Heart left ventricle (tissue), 16 donors: ENCODE measurements around the gene CNTD1. TPM values are rescaled to one million over a fixed set of nuclear protein-coding genes. Genes with fewer than 3 reads are reported as not detected.
A peak's percentile ranks its signal among the peaks of the same experiment; 100 is the strongest.

Source experiments
- ATAC-seq, 4 donors: fragments of 200-7000 bp; cut with Tn5 transposase; one replicate each; pipeline ENCODE4 v1.9.1; 2020 to 2022; ENCODE audit warnings: moderate library complexity in 4 of 4, mild to moderate bottlenecking in 3 of 4, moderate number of reproducible peaks in 1 of 4
- DNase-seq, 5 donors: peaks; one replicate each; pipeline ENCODE4 v3.0.0-alpha.2; 2020
- H3K27ac ChIP-seq, 12 donors: fragments of 200-600 bp; sonication (generic) in 4 of 12; one replicate each; pipeline versions ENCODE4 v1.5.0 to v1.8.0; 2016 to 2022; ENCODE audit warnings: mild to moderate bottlenecking in 2 of 12
- H3K27me3 ChIP-seq, 9 donors: fragments of 200-600 bp; sonication (generic) in 2 of 9; one replicate each; pipeline versions ENCODE4 v1.5.1 to v1.8.0; 2016 to 2022; ENCODE audit warnings: mild to moderate bottlenecking in 3 of 9
- H3K36me3 ChIP-seq, 9 donors: fragments of 200-600 bp; sonication (generic) in 2 of 9; one replicate each; pipeline versions ENCODE4 v1.5.0 to v1.8.0; 2018 to 2022; ENCODE audit warnings: mild to moderate bottlenecking in 2 of 9
- H3K4me1 ChIP-seq, 12 donors: fragments of 200-600 bp; sonication (generic) in 4 of 12; one replicate each; pipeline versions ENCODE4 v1.5.0 to v1.8.0; 2016 to 2022; ENCODE audit warnings: mild to moderate bottlenecking in 3 of 12
- H3K4me3 ChIP-seq, 12 donors: fragments of 200-600 bp; sonication (generic) in 4 of 12; one replicate each; pipeline versions ENCODE4 v1.5.0 to v1.8.0; 2017 to 2022; ENCODE audit warnings: mild to moderate bottlenecking in 9 of 12, moderate library complexity in 4 of 12
- H3K9me3 ChIP-seq, 12 donors: fragments of 200-600 bp; sonication (generic) in 4 of 12; one replicate each; pipeline versions ENCODE4 v1.5.0 to v1.8.0; 2016 to 2022; ENCODE audit warnings: mild to moderate bottlenecking in 1 of 12
- POLR2A ChIP-seq, 2 donors: fragments of 450-650 bp; IDR thresholded peaks; one replicate each; pipeline ENCODE4 v1.6.1; 2017; ENCODE audit warnings: antibody characterized with exemption in 2 of 2, mild to moderate bottlenecking in 2 of 2, moderate library complexity in 2 of 2
- WGBS, 4 donors: extraction: QIAGEN DNeasy Blood & Tissue Kit in 2 of 4; methylation state at CpG; one replicate each; pipeline versions ENCODE4 v1.1.5 to v1.1.7; 2013 to 2018; 5-methylcytosine and 5-hydroxymethylcytosine counted together
- intact Hi-C, 10 donors: fragments of 100-400 bp; cut with DNase I; formaldehyde crosslinking; loops; one replicate each; pipeline versions ENCODE4 v1.11.1 to v1.14.2; 2022
- polyA plus RNA-seq, 2 donors: library from polyadenylated mRNA; stranded (reverse); fragments of 200-250 nt; gene quantifications; one replicate each; pipeline ENCODE4 v1.2.3, GENCODE V29; 2013
- total RNA-seq, 9 donors: library from RNA; depleted of rRNA in 2 of 9; stranded (reverse); fragments of >200 nt in 2 of 9; fragmentation: NEBNext Ultra II Directional in 3 of 9; extraction: Animal tissue kit (Norgen Biotek cat#: 25700) in 3 of 9; gene quantifications; one replicate each; pipeline versions ENCODE4 v1.1.0 to v1.2.4, GENCODE V29; 2016 to 2023
- TF ChIP-seq, protein P1 (sequence below), 12 donors: fragments of 200-600 bp; sonication (generic) in 4 of 12; IDR thresholded peaks; one replicate each; pipeline versions ENCODE4 v1.5.0 to v1.8.0; 2018 to 2022; ENCODE audit warnings: antibody characterized with exemption in 12 of 12, mild to moderate bottlenecking in 5 of 12
- donor health status: ischemic (EF 13 %, LVEDD 7.1; RV severe dilation, severe dysfunction).
- donor health status: healthy with polysubstance abuse.
- donor health status: DM: no; HTN: yes; CAD: no.
- donor health status: DM: no; HTN: no; CAD: no.
- donor health status: ischemic (EF 25% LVEDD 6.9; RV normal size, moderate dysfunction).
- donor health status: ischemic (EF 25% LVEDD 5.7; RV mildly dilated, moderate dysfunction).
- donor health status: healthy.
- donor health status: DM: yes; HTN: yes; CAD: no.
- donor health status: ischemic (EF 35%, LVEDD 5.7; RV mildly dilated, moderate dysfunction).
- donor health status: nonischemic (EF 11% LVEDD 7.7; RV severe dilation, severe dysfunction).
- donor health status: DM: yes; HTN: yes; CAD: no.
- donor health status: PGD.
- donor health status: ischemic (EF 29% LVEDD 5.4; RV normal size, mild dysfunction).
- donor health status: nonischemic (EF 23%, LVEDD 6.1; RV moderate dilation, normal function).

The CNTD1 gene
- total and polyA plus RNA-seq, 11 donors = 0.10 to 0.38 TPM; not detected in 9

GRCh38 chr17:42830971-42831370 lies 32.3 kb downstream of the CNTD1 start:
- ATAC-seq (no peak), DNase-seq (no peak)
- TF ChIP-seq, protein P1, sequence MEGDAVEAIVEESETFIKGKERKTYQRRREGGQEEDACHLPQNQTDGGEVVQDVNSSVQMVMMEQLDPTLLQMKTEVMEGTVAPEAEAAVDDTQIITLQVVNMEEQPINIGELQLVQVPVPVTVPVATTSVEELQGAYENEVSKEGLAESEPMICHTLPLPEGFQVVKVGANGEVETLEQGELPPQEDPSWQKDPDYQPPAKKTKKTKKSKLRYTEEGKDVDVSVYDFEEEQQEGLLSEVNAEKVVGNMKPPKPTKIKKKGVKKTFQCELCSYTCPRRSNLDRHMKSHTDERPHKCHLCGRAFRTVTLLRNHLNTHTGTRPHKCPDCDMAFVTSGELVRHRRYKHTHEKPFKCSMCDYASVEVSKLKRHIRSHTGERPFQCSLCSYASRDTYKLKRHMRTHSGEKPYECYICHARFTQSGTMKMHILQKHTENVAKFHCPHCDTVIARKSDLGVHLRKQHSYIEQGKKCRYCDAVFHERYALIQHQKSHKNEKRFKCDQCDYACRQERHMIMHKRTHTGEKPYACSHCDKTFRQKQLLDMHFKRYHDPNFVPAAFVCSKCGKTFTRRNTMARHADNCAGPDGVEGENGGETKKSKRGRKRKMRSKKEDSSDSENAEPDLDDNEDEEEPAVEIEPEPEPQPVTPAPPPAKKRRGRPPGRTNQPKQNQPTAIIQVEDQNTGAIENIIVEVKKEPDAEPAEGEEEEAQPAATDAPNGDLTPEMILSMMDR (IDR thresholded peaks at IDR 0.05) = no peak
- TF ChIP-seq POLR2A (IDR thresholded peaks at IDR 0.05) = no peak
- no peaks in the 10 kb centered on the region for H3K9me3 ChIP-seq
- H3K4me1 ChIP-seq = peaks cover 3 to 29% (median 17%) of the 10 kb centered on the region in 12 donors
- intact Hi-C loops = no loop called here
- no peak overlapping the region for H3K27ac ChIP-seq
- no peaks in the 10 kb centered on the region for H3K27me3 ChIP-seq
- peaks cover 0 to 15% (median 11%) of the 10 kb centered on the region in 9 donors for H3K36me3 ChIP-seq
- H3K4me3 ChIP-seq = no peak overlapping the region

DNA sequence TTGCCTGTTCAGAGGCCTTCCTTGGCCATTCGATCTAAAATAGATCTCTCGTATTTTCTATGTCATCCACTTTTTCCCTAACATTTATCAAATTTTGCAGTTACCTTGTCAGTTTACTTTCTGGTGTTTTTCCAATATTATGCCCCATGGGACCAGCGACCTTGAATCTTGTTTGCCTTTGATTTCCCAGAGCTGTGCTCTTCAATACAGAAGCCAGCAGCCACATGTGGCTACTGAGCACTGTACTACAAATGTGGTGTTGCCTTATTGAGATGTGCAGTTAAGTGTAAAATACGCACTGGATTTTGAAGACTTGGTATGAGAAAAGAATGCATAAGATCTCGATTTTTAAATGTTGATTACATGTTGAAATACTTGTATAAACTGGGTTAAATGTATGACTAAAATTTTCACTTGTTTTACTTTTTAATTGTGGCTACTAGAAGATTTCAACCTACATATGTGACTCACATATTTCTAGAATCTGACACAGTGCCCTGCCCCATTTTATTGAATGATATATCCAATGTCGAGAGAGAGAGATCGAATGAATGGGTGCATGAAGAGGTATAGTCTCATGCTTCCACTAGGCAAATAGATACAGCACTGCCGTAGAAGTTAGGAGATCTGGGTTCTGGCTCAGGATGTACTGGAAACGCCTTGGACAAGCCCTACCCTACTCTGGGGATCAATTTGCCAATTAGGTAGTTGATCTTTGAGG lies 33.7 kb downstream of the CNTD1 start:
- peak in 1 of 4 donors; percentile 6 for ATAC-seq
- 49 to 53% (median 52%) methylated on average over 9 of the region's 9 CpGs for WGBS, 4 donors
- intact Hi-C loops = no loop called here

GRCh38 chr17:42832934-42833766 lies 34.5 kb downstream of the CNTD1 start, which contains the start of gene PSME3:
Gene PSME3 (plus strand): TSS chr17:42833397. CDS start chr17:42833632, 235 bp downstream.
- 0 to 1% (median 0%) methylated on average over 40 to 71 of the region's 71 CpGs for WGBS, 4 donors
- DNase-seq = peak; percentile 90 to 95 (median 95)
- Histone ChIP-seq H3K27me3 (no peaks in the 10 kb centered on the region), H3K4me3 (peak within 1 kb of the TSS; percentile 66 to 100 (median 92)), H3K36me3 (peaks cover 0 to 37% (median 33%) of the 10 kb centered on the region in 9 donors), H3K27ac (peak within 1 kb of the TSS; percentile 43 to 93 (median 88)), H3K9me3 (no peaks in the 10 kb centered on the region), H3K4me1 (peaks cover 3 to 29% (median 17%) of the 10 kb centered on the region in 12 donors)
- TF ChIP-seq POLR2A (IDR thresholded peaks at IDR 0.05) = peak; percentile 32 to 87
- TF ChIP-seq, protein P1 (IDR thresholded peaks at IDR 0.05) = peak in 1 of 12 donors; percentile 14
- intact Hi-C loops = no loop called here
- peak; percentile 88 to 99 (median 98) for ATAC-seq

More for the DNA sequence above, 33.7 kb downstream of the CNTD1 start:
- H3K4me1 ChIP-seq = peaks cover 3 to 29% (median 17%) of the 10 kb centered on the region in 12 donors
- H3K4me3 ChIP-seq = peak overlapping the region; percentile 66 to 100 (median 92)
- TF ChIP-seq, protein P1 (IDR thresholded peaks at IDR 0.05) = no peak
- TF ChIP-seq POLR2A (IDR thresholded peaks at IDR 0.05) = no peak
- peak overlapping the region; percentile 43 to 93 (median 88) for H3K27ac ChIP-seq
- no peak for DNase-seq
- no peaks in the 10 kb centered on the region for H3K27me3 ChIP-seq
- peaks cover 0 to 29% (median 25%) of the 10 kb centered on the region in 9 donors for H3K36me3 ChIP-seq
- H3K9me3 ChIP-seq = no peaks in the 10 kb centered on the region
